NB4 (cell line): ENCODE results near the gene PTPRS.

Experiments used
- CTCF ChIP-seq: IDR thresholded peaks from one replicate; pipeline ENCODE4 v1.5.1; 2012; ENCODE audit warnings: low read depth, low read length
- POLR2A ChIP-seq: IDR thresholded peaks from 2 replicates; pipeline ENCODE4 v1.6.1; 2011; ENCODE audit warnings: mild to moderate bottlenecking; ENCODE audit not compliant: insufficient read length; ENCODE audit errors: extremely low read depth

GRCh38 chr19:5352229-5352763 is 11.7 kb upstream of the PTPRS start:
- TF ChIP-seq CTCF = no peak
- no peak for TF ChIP-seq POLR2A
